ENCODE results near the gene OR1E1. TPM values are rescaled to one million over a fixed set of nuclear protein-coding genes. Genes with fewer than 3 reads are reported as not detected.

OR1E1 gene
- not detected in 2 replicates for total RNA-seq

- H3K4me3 ChIP-seq (ENCODE audit: insufficient read depth, low read length), result no peak within 1 kb of the TSS
- no peaks in the 10 kb centered on the region for H3K4me1 ChIP-seq (ENCODE audit: insufficient read depth, low read length)
- H4K20me1 ChIP-seq (ENCODE audit: insufficient read depth, low read length), result no peaks in the 10 kb centered on the region
- no peak for TF ChIP-seq CTCF (IDR thresholded peaks at IDR 0.05; ENCODE audit: extremely low read depth, low read depth, low read length)
- no peaks in the 10 kb centered on the region for H3K79me2 ChIP-seq (ENCODE audit: insufficient read depth, low read length)
- H3K36me3 ChIP-seq (ENCODE audit: insufficient read depth, low read length), result no peaks in the 10 kb centered on the region
- no peak within 1 kb of the TSS for H3K4me2 ChIP-seq (ENCODE audit: insufficient read depth, low read length)
- H3K27ac ChIP-seq (ENCODE audit: low read depth, low read length), result no peak within 1 kb of the TSS
- no peak within 1 kb of the TSS for H2AFZ ChIP-seq (ENCODE audit: low read length)
- H3K27me3 ChIP-seq (ENCODE audit: insufficient read depth, low read length), result no peaks in the 10 kb centered on the region
- H3K9me3 ChIP-seq (ENCODE audit: low read depth, low read length), result no peaks in the 10 kb centered on the region
- no peak for DNase-seq (ENCODE audit: insufficient read length, low spot score, missing footprints)
These were observed at the start of gene OR1E1 for GRCh38 chr17:3398310-3398709. TSS of gene OR1E1 (minus strand) at chr17:3398410. CDS start at chr17:3398410, 0 bp downstream.

DNA sequence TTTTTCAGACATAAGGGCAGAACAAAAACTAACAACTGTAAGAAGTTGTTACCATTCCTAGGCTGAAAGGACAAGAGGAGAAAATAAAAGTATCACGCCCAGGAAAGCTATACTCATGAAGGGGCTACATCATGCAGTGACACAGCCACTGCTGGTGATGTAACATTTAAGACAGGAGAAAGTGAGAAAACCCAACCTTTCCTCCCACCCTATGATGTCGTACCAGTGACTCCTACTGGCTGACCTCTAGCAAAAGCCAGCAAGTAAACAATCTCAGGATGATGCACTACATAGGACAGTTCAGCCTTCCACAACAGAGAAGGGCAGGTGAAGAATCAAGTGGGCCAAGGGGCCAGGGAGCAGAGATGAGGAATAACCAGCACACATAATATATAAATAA lies 49.4 kb upstream of the OR1E1 start:
- H3K27me3 ChIP-seq (ENCODE audit: insufficient read depth, low read length), result no peaks in the 10 kb centered on the region
- DNase-seq (ENCODE audit: insufficient read length, low spot score, missing footprints), result no peak
- no peak overlapping the region for H3K27ac ChIP-seq (ENCODE audit: low read depth, low read length)
- no peak overlapping the region for H3K4me2 ChIP-seq (ENCODE audit: insufficient read depth, low read length)
- H3K9me3 ChIP-seq (ENCODE audit: low read depth, low read length), result no peaks in the 10 kb centered on the region
- no peaks in the 10 kb centered on the region for H3K79me2 ChIP-seq (ENCODE audit: insufficient read depth, low read length)
- H2AFZ ChIP-seq (ENCODE audit: low read length), result no peak overlapping the region
- no peak overlapping the region for H3K4me3 ChIP-seq (ENCODE audit: insufficient read depth, low read length)
- no peaks in the 10 kb centered on the region for H3K4me1 ChIP-seq (ENCODE audit: insufficient read depth, low read length)
- TF ChIP-seq CTCF (IDR thresholded peaks at IDR 0.05; ENCODE audit: extremely low read depth, low read depth, low read length), result no peak
- no peaks in the 10 kb centered on the region for H4K20me1 ChIP-seq (ENCODE audit: insufficient read depth, low read length)
- no peaks in the 10 kb centered on the region for H3K36me3 ChIP-seq (ENCODE audit: insufficient read depth, low read length)

GRCh38 chr17:3440451-3440850 lies 42.2 kb upstream of the OR1E1 start:
- Histone ChIP-seq H3K27me3 (ENCODE audit: insufficient read depth, low read length) (no peaks in the 10 kb centered on the region), H3K27ac (ENCODE audit: low read depth, low read length) (no peak overlapping the region), H3K36me3 (ENCODE audit: insufficient read depth, low read length) (no peaks in the 10 kb centered on the region), H3K4me1 (ENCODE audit: insufficient read depth, low read length) (no peaks in the 10 kb centered on the region), H3K79me2 (ENCODE audit: insufficient read depth, low read length) (no peaks in the 10 kb centered on the region), H3K9me3 (ENCODE audit: low read depth, low read length) (no peaks in the 10 kb centered on the region), H3K4me3 (ENCODE audit: insufficient read depth, low read length) (no peak overlapping the region), H2AFZ (ENCODE audit: low read length) (no peak overlapping the region), H4K20me1 (ENCODE audit: insufficient read depth, low read length) (no peaks in the 10 kb centered on the region), H3K4me2 (ENCODE audit: insufficient read depth, low read length) (no peak overlapping the region)
- DNase-seq (ENCODE audit: insufficient read length, low spot score, missing footprints), result no peak
- no peak for TF ChIP-seq CTCF (IDR thresholded peaks at IDR 0.05; ENCODE audit: extremely low read depth, low read depth, low read length)

DNA sequence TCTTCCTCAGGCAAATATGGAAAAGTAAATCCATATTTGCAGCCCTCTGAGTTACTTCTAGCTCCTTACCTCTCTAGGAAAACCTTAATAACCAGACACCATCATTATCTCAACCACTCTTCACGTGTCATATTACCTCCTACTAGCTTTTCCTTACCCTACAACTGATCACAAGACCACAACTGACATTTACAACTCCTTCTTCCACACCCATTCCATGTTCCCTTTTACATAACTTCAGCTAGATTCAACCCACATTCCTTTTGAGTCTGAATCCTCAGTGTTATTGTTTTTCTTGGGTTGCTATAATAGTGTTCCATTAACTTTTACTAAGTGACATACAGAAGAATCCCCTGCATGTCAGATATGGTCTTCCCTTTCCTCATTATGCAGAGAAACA lies 40.2 kb upstream of the OR1E1 start:
- Histone ChIP-seq H4K20me1 (ENCODE audit: insufficient read depth, low read length) (no peaks in the 10 kb centered on the region), H3K9me3 (ENCODE audit: low read depth, low read length) (no peaks in the 10 kb centered on the region), H3K79me2 (ENCODE audit: insufficient read depth, low read length) (no peaks in the 10 kb centered on the region), H3K36me3 (ENCODE audit: insufficient read depth, low read length) (no peaks in the 10 kb centered on the region), H3K27me3 (ENCODE audit: insufficient read depth, low read length) (no peaks in the 10 kb centered on the region), H3K4me2 (ENCODE audit: insufficient read depth, low read length) (no peak overlapping the region), H3K4me3 (ENCODE audit: insufficient read depth, low read length) (no peak overlapping the region), H3K4me1 (ENCODE audit: insufficient read depth, low read length) (no peaks in the 10 kb centered on the region), H3K27ac (ENCODE audit: low read depth, low read length) (no peak overlapping the region), H2AFZ (ENCODE audit: low read length) (no peak overlapping the region)
- DNase-seq (ENCODE audit: insufficient read length, low spot score, missing footprints), result no peak
- no peak for TF ChIP-seq CTCF (IDR thresholded peaks at IDR 0.05; ENCODE audit: extremely low read depth, low read depth, low read length)

Measured in osteoblast (primary cell).